Stimulated activated CD8-positive, alpha-beta memory T cell treated with anti-CD3 and anti-CD28 coated beads, Interleukin-7, amount 100 ng/mL, for 4 hours (primary cell): ENCODE results near the gene ARHGAP40.

Experiments used
- DNase-seq, 2 donors: peaks; one replicate each; pipeline ENCODE4 v3.0.0-alpha.2; 2020; ENCODE audit warnings: low read depth in 2 of 2

ARHGAP40 gene

GRCh38 chr20:38650010-38650409 lies 48.4 kb downstream of the ARHGAP40 start:
- DNase-seq: no peak

- DNase-seq: no peak
Observed at GRCh38 chr20:38651154-38651553, 49.5 kb downstream of the ARHGAP40 start.

- no peak for DNase-seq
Observed at GRCh38 chr20:38651562-38651961, 50.0 kb downstream of the ARHGAP40 start.

- no peak for DNase-seq
Observed at GRCh38 chr20:38652995-38653394, 51.4 kb downstream of the ARHGAP40 start.

GRCh38 chr20:38657390-38657789 lies 55.8 kb downstream of the ARHGAP40 start:
- DNase-seq: no peak

- DNase-seq: no peak
Observed at GRCh38 chr20:38658879-38659596, 57.4 kb downstream of the ARHGAP40 start.

GRCh38 chr20:38659597-38659880 lies 57.9 kb downstream of the ARHGAP40 start:
- DNase-seq: no peak

- DNase-seq: no peak
Observed at GRCh38 chr20:38660429-38660828, 58.8 kb downstream of the ARHGAP40 start.

- no peak for DNase-seq
Observed at GRCh38 chr20:38663660-38664059, 62.1 kb downstream of the ARHGAP40 start.

GRCh38 chr20:38664284-38664683 lies 62.7 kb downstream of the ARHGAP40 start:
- DNase-seq: no peak

- DNase-seq: no peak
Observed at GRCh38 chr20:38665094-38665493, 63.5 kb downstream of the ARHGAP40 start.

- no peak for DNase-seq
Observed at GRCh38 chr20:38665506-38666285, 64.1 kb downstream of the ARHGAP40 start.

GRCh38 chr20:38667417-38667956 lies 65.9 kb downstream of the ARHGAP40 start:
- DNase-seq: no peak

- no peak for DNase-seq
Observed at GRCh38 chr20:38669688-38670087, 68.1 kb downstream of the ARHGAP40 start.

GRCh38 chr20:38670786-38671185 lies 69.2 kb downstream of the ARHGAP40 start:
- DNase-seq: no peak

- DNase-seq: no peak
Observed at GRCh38 chr20:38671186-38671585, 69.6 kb downstream of the ARHGAP40 start.

GRCh38 chr20:38671701-38672292 lies 70.2 kb downstream of the ARHGAP40 start:
- DNase-seq: no peak

- DNase-seq: no peak
Observed at GRCh38 chr20:38672504-38672903, 70.9 kb downstream of the ARHGAP40 start.

GRCh38 chr20:38673261-38673660 lies 71.7 kb downstream of the ARHGAP40 start:
- no peak for DNase-seq

- peak in 1 of 2 donors; percentile 10 for DNase-seq
Observed at GRCh38 chr20:38673725-38674091, 72.1 kb downstream of the ARHGAP40 start.

- DNase-seq: peak; percentile 36 to 64
Observed at GRCh38 chr20:38674092-38674764, 72.6 kb downstream of the ARHGAP40 start.

- DNase-seq: no peak
Observed at GRCh38 chr20:38674765-38675133, 73.1 kb downstream of the ARHGAP40 start.
